ENCODE results near the gene RPL41. TPM values are rescaled to one million over a fixed set of nuclear protein-coding genes. Genes with fewer than 3 reads are reported as not detected.

The RPL41 gene
- total and polyA plus RNA-seq, 10 of the 15 experiments (the other 5 are each of a cell fraction or from before 2014, with no cell fraction given): 4,144 to 19,112 (median 8,004) TPM

DNA sequence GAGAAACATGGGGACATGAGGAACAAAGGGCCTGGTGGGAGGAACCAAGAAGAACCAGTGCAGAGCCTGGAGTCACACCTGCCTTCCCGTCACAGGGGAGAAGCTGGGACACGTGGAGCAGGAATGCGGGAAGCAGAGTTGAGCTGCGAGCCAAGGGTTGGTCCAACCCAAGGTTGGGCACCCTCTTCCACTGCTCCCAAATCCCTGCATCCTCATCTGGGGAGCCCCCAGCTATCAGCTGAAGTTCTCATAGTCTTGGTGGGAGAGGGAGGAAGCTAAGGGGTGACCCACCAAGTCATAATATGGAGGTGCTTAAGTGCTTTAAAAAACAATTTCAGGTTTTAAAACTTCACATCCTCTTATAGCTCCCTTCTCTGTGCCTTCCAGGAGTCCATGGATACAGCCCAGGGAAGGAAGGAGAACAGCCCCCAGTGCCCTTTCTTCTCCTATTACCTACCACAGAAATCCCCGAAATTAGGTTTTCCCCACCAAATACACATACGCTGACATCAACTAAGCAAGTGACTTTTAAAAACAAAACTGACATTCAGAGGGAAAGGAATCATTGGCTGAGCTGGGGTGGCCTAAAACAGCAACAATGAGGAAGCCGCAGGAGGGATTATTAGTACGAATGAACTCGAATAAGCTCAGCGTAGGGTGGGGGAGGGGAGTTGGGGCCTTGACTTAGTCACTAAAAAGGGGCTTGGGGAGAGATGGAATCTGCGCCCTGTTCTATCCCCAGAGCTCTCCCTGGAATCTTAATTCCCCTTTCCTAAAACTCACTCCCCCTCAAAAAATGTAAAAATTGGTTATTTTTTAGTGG, 46.2 kb downstream of the RPL41 start:
- Histone ChIP-seq H3K79me2 (ENCODE audit: control insufficient read depth, insufficient read depth, low read length) (peaks cover 34% of the 10 kb centered on the region), H3K4me1 (ENCODE audit: control insufficient read depth, insufficient read depth, low read length) (peaks cover 14% of the 10 kb centered on the region), H3K27ac (ENCODE audit: control insufficient read depth, insufficient read depth) (no peak overlapping the region), H4K20me1 (ENCODE audit: control insufficient read depth, insufficient read depth) (no peaks in the 10 kb centered on the region), H3K9ac (ENCODE audit: control insufficient read depth, insufficient read depth, low read length) (no peak overlapping the region), H3K36me3 (ENCODE audit: control insufficient read depth in 2 of 2, insufficient read depth in 2 of 2, low read length in 1 of 2) (peaks cover 25 to 37% of the 10 kb centered on the region in 2 experiments), H3K4me3 (no peak overlapping the region), H3K4me2 (ENCODE audit: control insufficient read depth, insufficient read depth) (no peak overlapping the region), H2AFZ (ENCODE audit: control insufficient read depth, low read depth, low read length) (no peak overlapping the region), H3K27me3 (replicated peaks in 1 of 2; ENCODE audit: control insufficient read depth in 2 of 2, insufficient read depth in 2 of 2, low read length in 1 of 2) (no peaks in the 10 kb centered on the region), H3K9me3 (replicated peaks; ENCODE audit: control insufficient read depth, insufficient read depth, low read length) (no peaks in the 10 kb centered on the region)
- ATAC-seq: no peak
- TF ChIP-seq POLR2AphosphoS5 (IDR thresholded peaks at IDR 0.05; ENCODE audit: low read length) (peak; percentile 56), POLR2A (IDR thresholded peaks at IDR 0.05; ENCODE audit: low read depth, low read length) (peak; percentile 47), POLR2AphosphoS2 (IDR thresholded peaks at IDR 0.05; ENCODE audit: low read depth, low read length) (peak; percentile 63; the same call in 1 of the 2 replicates), RBBP5 (conservative IDR thresholded peaks at IDR 0.05) (no peak), KDM1A (IDR thresholded peaks at IDR 0.05; ENCODE audit: borderline replicate concordance) (no peak), ATF7 (IDR thresholded peaks at IDR 0.05; ENCODE audit: low read depth) (no peak), HDAC2 (IDR thresholded peaks at IDR 0.05) (no peak)
- TF ChIP-seq, protein P1, sequence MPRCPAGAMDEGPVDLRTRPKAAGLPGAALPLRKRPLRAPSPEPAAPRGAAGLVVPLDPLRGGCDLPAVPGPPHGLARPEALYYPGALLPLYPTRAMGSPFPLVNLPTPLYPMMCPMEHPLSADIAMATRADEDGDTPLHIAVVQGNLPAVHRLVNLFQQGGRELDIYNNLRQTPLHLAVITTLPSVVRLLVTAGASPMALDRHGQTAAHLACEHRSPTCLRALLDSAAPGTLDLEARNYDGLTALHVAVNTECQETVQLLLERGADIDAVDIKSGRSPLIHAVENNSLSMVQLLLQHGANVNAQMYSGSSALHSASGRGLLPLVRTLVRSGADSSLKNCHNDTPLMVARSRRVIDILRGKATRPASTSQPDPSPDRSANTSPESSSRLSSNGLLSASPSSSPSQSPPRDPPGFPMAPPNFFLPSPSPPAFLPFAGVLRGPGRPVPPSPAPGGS (IDR thresholded peaks at IDR 0.05; ENCODE audit: borderline replicate concordance, insufficient read depth, low read depth, low read length, poor library complexity, severe bottlenecking): peak; percentile 43
- CTCF ChIA-PET: interaction anchor here (0.5 to 2.2 kb wide), 6 partner anchors 9 to 427 kb away, joined by 3 to 7 read pairs (median 4); partner anchors contain the start of gene SMARCC2
- in situ Hi-C loops (cut with MboI): no loop called here
- BruUV-seq (replicated peaks): TSS peak; percentile 68
- intact Hi-C loops (cut with micrococcal nuclease; ENCODE audit: unreplicated experiment): no loop called here
- POLR2A ChIA-PET: interaction anchor here (0.5 to 1.7 kb wide), 12 partner anchors 11 to 404 kb away, joined by 3 to 6 read pairs (median 3); partner anchors contain the start of genes ESYT1 and PA2G4
- WGBS (ENCODE audit: insufficient coverage, insufficient replicate concordance, low lambda C conversion rate, missing lambda C conversion rate): 42% methylated on average over 11 of the region's 11 CpGs
- RAD21 ChIA-PET (ENCODE audit: unreplicated experiment): interaction anchor here (1.2 to 2.0 kb wide), 2 partner anchors 26 to 35 kb away, joined by 3 to 11 read pairs; partner anchors contain the start of genes ESYT1 and SMARCC2
- no peak for FAIRE-seq
- SMC1A ChIA-PET (ENCODE audit: uncharacterized antibody, unreplicated experiment): interaction anchor here (0.6 to 1.3 kb wide), 5 partner anchors 8 to 29 kb away, joined by 3 to 5 read pairs (median 3); no protein-coding TSS in a partner anchor
- DNase-seq (ENCODE audit: low read depth, low spot score): no peak
